ENCODE results near the gene MDM4.

The MDM4 gene

DNA sequence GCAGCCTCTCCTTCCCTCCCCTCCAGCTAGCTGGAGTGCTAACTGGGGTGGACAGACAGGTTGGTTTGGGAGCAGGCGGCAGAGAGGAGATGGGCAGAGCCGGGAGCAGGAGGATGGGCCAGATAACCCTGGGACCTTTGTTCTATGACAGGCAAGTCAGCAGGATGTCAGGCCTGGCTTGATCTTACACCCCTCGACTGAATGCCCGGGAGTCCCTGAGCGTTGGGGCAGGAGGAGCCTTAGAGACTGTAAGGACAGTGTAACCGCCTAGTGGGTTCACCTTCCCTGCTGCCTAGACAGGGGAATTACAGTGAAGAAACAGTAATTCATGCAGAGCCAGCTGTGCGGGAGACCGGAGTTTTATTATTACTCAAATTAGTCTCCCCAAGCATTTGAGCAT lies 60.2 kb downstream of the MDM4 start:
- Histone ChIP-seq H3K23ac (ENCODE audit: low read length) (no peak overlapping the region), H3K27ac (ENCODE audit: low read depth, low read length) (no peak overlapping the region), H3K79me1 (ENCODE audit: low read length) (no peaks in the 10 kb centered on the region), H3K9ac (ENCODE audit: low read length) (no peak overlapping the region), H3K36me3 (ENCODE audit: control insufficient read depth, insufficient read depth, low read length) (no peaks in the 10 kb centered on the region), H2BK5ac (ENCODE audit: low read length) (no peak overlapping the region), H3K4me3 (ENCODE audit: low read length) (no peak overlapping the region), H4K5ac (ENCODE audit: low read length) (no peak overlapping the region), H3K4me1 (ENCODE audit: control insufficient read depth, low read depth, low read length) (peaks cover 13% of the 10 kb centered on the region), H3K4ac (ENCODE audit: low read depth, low read length) (no peak overlapping the region), H3K79me2 (ENCODE audit: control insufficient read depth, insufficient read depth, low read length) (no peaks in the 10 kb centered on the region), H3K27me3 (ENCODE audit: insufficient read depth, low read length, poor library complexity) (no peaks in the 10 kb centered on the region), H4K8ac (ENCODE audit: low read depth, low read length) (no peak overlapping the region), H2AK5ac (ENCODE audit: low read length) (no peak overlapping the region), H3K4me2 (ENCODE audit: low read length) (no peak overlapping the region), H3K56ac (ENCODE audit: low read length) (no peak overlapping the region), H2BK15ac (replicated peaks; ENCODE audit: low read depth) (no peak overlapping the region), H2BK120ac (ENCODE audit: low read depth, low read length) (no peak overlapping the region), H3K18ac (ENCODE audit: low read length) (no peak overlapping the region)
- WGBS (ENCODE audit: extremely low coverage, insufficient coverage, low lambda C conversion rate): no CpG with 5 or more reads among the region's 8 CpGs
- peak; percentile 32 for DNase-seq

DNA sequence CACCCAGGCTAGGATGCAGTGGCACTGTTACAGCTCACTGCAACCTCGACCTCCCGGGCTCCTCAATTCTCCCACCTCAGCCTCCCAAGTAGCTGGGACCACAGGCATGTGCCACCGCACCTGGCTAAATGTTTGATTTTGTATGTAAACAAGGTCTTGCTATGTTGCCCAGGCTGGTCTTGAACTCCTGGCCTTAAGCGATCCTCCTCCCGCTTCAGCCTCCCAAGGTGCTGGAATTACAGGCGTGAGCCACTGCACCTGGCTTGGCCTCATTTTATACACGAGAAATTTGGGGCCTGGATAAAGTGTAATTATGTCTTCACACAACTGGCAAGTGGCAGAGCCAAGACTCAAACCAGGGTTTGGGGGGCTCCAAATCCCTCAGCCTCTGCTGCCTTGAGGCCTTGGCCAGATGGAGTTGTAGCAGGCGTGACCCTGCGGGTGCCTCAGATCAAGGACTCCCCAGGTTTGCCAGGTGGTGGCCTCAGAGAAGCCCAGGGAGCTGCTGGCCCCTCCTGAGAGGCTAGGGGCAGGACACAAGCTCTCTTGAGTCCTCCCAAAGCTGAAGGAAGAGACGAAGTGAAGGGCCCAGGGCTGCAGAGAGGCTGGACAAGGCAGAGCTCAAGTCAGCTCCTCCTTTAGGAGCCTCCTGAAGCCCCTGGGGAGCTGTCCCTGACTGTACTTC lies 61.7 kb downstream of the MDM4 start:
- no peaks in the 10 kb centered on the region for H3K79me1 ChIP-seq (ENCODE audit: low read length)
- no peak overlapping the region for H4K8ac ChIP-seq (ENCODE audit: low read depth, low read length)
- H2BK5ac ChIP-seq (ENCODE audit: low read length): no peak overlapping the region
- no peaks in the 10 kb centered on the region for H3K79me2 ChIP-seq (ENCODE audit: control insufficient read depth, insufficient read depth, low read length)
- H3K23ac ChIP-seq (ENCODE audit: low read length): no peak overlapping the region
- no peak overlapping the region for H3K4me3 ChIP-seq (ENCODE audit: low read length)
- no peak overlapping the region for H3K4me2 ChIP-seq (ENCODE audit: low read length)
- no peaks in the 10 kb centered on the region for H3K27me3 ChIP-seq (ENCODE audit: insufficient read depth, low read length, poor library complexity)
- no peak overlapping the region for H4K5ac ChIP-seq (ENCODE audit: low read length)
- no peak overlapping the region for H3K4ac ChIP-seq (ENCODE audit: low read depth, low read length)
- H3K36me3 ChIP-seq (ENCODE audit: control insufficient read depth, insufficient read depth, low read length): no peaks in the 10 kb centered on the region
- H2AK5ac ChIP-seq (ENCODE audit: low read length): no peak overlapping the region
- WGBS (ENCODE audit: extremely low coverage, insufficient coverage, low lambda C conversion rate): no CpG with 5 or more reads among the region's 10 CpGs
- no peak for DNase-seq
- H2BK15ac ChIP-seq (replicated peaks; ENCODE audit: low read depth): no peak overlapping the region
- no peak overlapping the region for H2BK120ac ChIP-seq (ENCODE audit: low read depth, low read length)
- H3K18ac ChIP-seq (ENCODE audit: low read length): no peak overlapping the region
- H3K56ac ChIP-seq (ENCODE audit: low read length): no peak overlapping the region
- no peak overlapping the region for H3K27ac ChIP-seq (ENCODE audit: low read depth, low read length)
- peaks cover 13% of the 10 kb centered on the region for H3K4me1 ChIP-seq (ENCODE audit: control insufficient read depth, low read depth, low read length)
- no peak overlapping the region for H3K9ac ChIP-seq (ENCODE audit: low read length)

DNA sequence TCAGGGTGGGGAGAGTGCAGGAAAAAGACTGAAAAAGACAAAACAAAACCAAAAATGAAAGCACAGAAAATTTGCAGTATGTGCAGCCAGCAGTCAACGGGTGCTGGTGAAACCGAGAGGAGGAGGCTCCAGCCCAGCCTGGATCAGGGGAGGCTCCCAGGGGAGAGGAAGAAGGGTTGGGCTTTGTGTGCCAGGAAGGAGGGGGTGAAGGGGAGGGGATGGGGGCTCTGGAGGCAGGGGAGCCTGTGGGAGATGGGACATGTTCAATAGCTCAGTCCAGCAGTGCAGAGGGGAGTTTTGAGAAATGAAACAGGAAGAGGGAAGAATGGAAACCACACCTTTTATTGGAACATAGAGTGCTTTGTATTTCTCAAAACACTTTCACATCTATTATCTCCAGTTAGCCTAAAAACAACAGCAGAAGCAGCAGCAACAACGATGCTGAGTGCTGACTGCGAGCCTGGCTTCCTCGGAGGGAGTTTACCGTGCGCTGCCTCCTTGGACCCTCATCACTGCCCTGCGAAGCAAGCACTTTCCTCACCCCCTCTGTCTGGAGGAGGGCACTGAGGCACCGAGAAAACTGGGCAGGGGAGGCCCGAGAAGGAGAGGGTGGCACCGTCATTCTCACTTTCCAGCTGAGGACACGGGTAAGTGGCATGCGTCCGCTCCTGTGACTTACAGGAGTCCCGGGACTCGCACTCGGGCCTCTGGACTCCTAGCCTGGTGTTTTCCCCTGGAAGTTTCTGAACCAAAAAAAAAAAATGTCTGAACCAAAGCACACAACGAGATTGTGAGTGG lies 62.9 kb downstream of the MDM4 start:
- H3K4me1 ChIP-seq (ENCODE audit: control insufficient read depth, low read depth, low read length): peaks cover 11% of the 10 kb centered on the region
- no peak overlapping the region for H2BK5ac ChIP-seq (ENCODE audit: low read length)
- no peak overlapping the region for H3K27ac ChIP-seq (ENCODE audit: low read depth, low read length)
- DNase-seq: no peak
- H3K56ac ChIP-seq (ENCODE audit: low read length): no peak overlapping the region
- H3K23ac ChIP-seq (ENCODE audit: low read length): no peak overlapping the region
- no peak overlapping the region for H2BK120ac ChIP-seq (ENCODE audit: low read depth, low read length)
- H3K79me2 ChIP-seq (ENCODE audit: control insufficient read depth, insufficient read depth, low read length): no peaks in the 10 kb centered on the region
- H2BK15ac ChIP-seq (replicated peaks; ENCODE audit: low read depth): no peak overlapping the region
- H3K4me3 ChIP-seq (ENCODE audit: low read length): no peak overlapping the region
- H3K9ac ChIP-seq (ENCODE audit: low read length): no peak overlapping the region
- no peak overlapping the region for H2AK5ac ChIP-seq (ENCODE audit: low read length)
- no CpG with 5 or more reads among the region's 18 CpGs for WGBS (ENCODE audit: extremely low coverage, insufficient coverage, low lambda C conversion rate)
- no peaks in the 10 kb centered on the region for H3K27me3 ChIP-seq (ENCODE audit: insufficient read depth, low read length, poor library complexity)
- no peak overlapping the region for H4K5ac ChIP-seq (ENCODE audit: low read length)
- no peaks in the 10 kb centered on the region for H3K79me1 ChIP-seq (ENCODE audit: low read length)
- H3K18ac ChIP-seq (ENCODE audit: low read length): no peak overlapping the region
- no peak overlapping the region for H3K4ac ChIP-seq (ENCODE audit: low read depth, low read length)
- H3K4me2 ChIP-seq (ENCODE audit: low read length): no peak overlapping the region
- H3K36me3 ChIP-seq (ENCODE audit: control insufficient read depth, insufficient read depth, low read length): no peaks in the 10 kb centered on the region
- no peak overlapping the region for H4K8ac ChIP-seq (ENCODE audit: low read depth, low read length)

DNA sequence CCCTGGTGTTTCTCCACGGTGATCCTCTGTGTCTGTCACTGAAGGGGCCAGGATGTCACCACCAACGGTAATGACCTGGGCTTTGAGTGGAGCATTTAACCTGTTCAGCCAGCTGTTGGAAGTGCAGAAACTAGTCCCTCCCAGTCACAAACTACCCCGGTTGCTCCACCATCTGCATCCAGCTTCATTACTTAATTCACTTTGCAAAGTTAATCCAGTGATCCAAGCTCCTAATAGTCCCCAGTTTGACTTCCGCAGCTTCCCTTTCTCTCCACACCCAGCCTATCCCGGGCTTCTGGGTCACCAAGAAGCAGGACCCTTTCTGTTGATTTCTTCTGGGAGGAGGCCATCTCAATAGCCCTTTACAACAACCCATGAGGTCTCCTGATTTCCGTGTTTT lies 63.5 kb downstream of the MDM4 start:
- Histone ChIP-seq H3K9ac (ENCODE audit: low read length) (no peak overlapping the region), H2BK5ac (ENCODE audit: low read length) (no peak overlapping the region), H3K27me3 (ENCODE audit: insufficient read depth, low read length, poor library complexity) (no peaks in the 10 kb centered on the region), H3K4me1 (ENCODE audit: control insufficient read depth, low read depth, low read length) (peaks cover 8% of the 10 kb centered on the region), H4K8ac (ENCODE audit: low read depth, low read length) (no peak overlapping the region), H3K4me2 (ENCODE audit: low read length) (no peak overlapping the region), H2BK15ac (replicated peaks; ENCODE audit: low read depth) (no peak overlapping the region), H4K5ac (ENCODE audit: low read length) (no peak overlapping the region), H3K79me1 (ENCODE audit: low read length) (no peaks in the 10 kb centered on the region), H3K27ac (ENCODE audit: low read depth, low read length) (no peak overlapping the region), H3K79me2 (ENCODE audit: control insufficient read depth, insufficient read depth, low read length) (no peaks in the 10 kb centered on the region), H2AK5ac (ENCODE audit: low read length) (no peak overlapping the region), H2BK120ac (ENCODE audit: low read depth, low read length) (no peak overlapping the region), H3K36me3 (ENCODE audit: control insufficient read depth, insufficient read depth, low read length) (no peaks in the 10 kb centered on the region), H3K4me3 (ENCODE audit: low read length) (no peak overlapping the region), H3K56ac (ENCODE audit: low read length) (no peak overlapping the region), H3K23ac (ENCODE audit: low read length) (no peak overlapping the region), H3K18ac (ENCODE audit: low read length) (no peak overlapping the region), H3K4ac (ENCODE audit: low read depth, low read length) (no peak overlapping the region)
- WGBS (ENCODE audit: extremely low coverage, insufficient coverage, low lambda C conversion rate): no CpG with 5 or more reads among the region's 6 CpGs
- no peak for DNase-seq

DNA sequence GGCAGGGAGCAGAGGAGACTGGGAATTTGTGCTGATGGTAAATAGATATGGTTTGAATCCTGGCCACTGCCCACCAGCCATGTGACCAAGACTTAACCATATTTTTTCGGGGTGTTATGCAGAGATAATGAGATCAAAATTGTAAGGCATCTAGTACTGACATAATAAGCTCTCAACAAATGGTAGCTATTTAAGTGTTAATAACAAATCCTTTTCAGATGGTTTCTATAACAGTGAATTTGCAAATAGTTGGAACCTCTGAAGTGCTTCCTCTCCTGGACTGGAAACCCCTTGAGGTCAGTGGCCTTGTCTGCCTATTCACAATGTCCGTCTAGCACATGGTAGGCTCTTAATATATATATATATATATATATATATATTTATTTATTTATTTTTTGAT lies 64.7 kb downstream of the MDM4 start:
- H2BK15ac ChIP-seq (replicated peaks; ENCODE audit: low read depth): no peak overlapping the region
- H2BK5ac ChIP-seq (ENCODE audit: low read length): no peak overlapping the region
- no peak overlapping the region for H3K4me2 ChIP-seq (ENCODE audit: low read length)
- no peaks in the 10 kb centered on the region for H3K36me3 ChIP-seq (ENCODE audit: control insufficient read depth, insufficient read depth, low read length)
- no peaks in the 10 kb centered on the region for H3K79me1 ChIP-seq (ENCODE audit: low read length)
- no peak overlapping the region for H4K5ac ChIP-seq (ENCODE audit: low read length)
- no peak overlapping the region for H2AK5ac ChIP-seq (ENCODE audit: low read length)
- no peak overlapping the region for H2BK120ac ChIP-seq (ENCODE audit: low read depth, low read length)
- H3K4me3 ChIP-seq (ENCODE audit: low read length): no peak overlapping the region
- H3K4ac ChIP-seq (ENCODE audit: low read depth, low read length): no peak overlapping the region
- no peaks in the 10 kb centered on the region for H3K27me3 ChIP-seq (ENCODE audit: insufficient read depth, low read length, poor library complexity)
- WGBS (ENCODE audit: extremely low coverage, insufficient coverage, low lambda C conversion rate): no CpG with 5 or more reads among the region's 2 CpGs
- H3K9ac ChIP-seq (ENCODE audit: low read length): no peak overlapping the region
- peaks cover 9% of the 10 kb centered on the region for H3K4me1 ChIP-seq (ENCODE audit: control insufficient read depth, low read depth, low read length)
- H3K18ac ChIP-seq (ENCODE audit: low read length): no peak overlapping the region
- no peak for DNase-seq
- no peak overlapping the region for H4K8ac ChIP-seq (ENCODE audit: low read depth, low read length)
- H3K27ac ChIP-seq (ENCODE audit: low read depth, low read length): no peak overlapping the region
- H3K56ac ChIP-seq (ENCODE audit: low read length): no peak overlapping the region
- H3K23ac ChIP-seq (ENCODE audit: low read length): no peak overlapping the region
- no peaks in the 10 kb centered on the region for H3K79me2 ChIP-seq (ENCODE audit: control insufficient read depth, insufficient read depth, low read length)
